Midbrain (tissue), 1 donor: ENCODE measurements around the gene ELSPBP1.
"Not testable (repeated sequence)": the region's sequence is repeated elsewhere in the genome, so short reads cannot be mapped to it uniquely, and the experiment has no call there.

Experiments
- DNase-seq: peaks from one replicate; lab custom pipeline; 2025; lab: John Stamatoyannopoulos, UW

The ELSPBP1 gene

GRCh38 chr19:47994209-47994802 lies at the start of gene ELSPBP1:
Gene ELSPBP1 (plus strand): TSS chr19:47994632. CDS start chr19:48008668, 14,036 bp downstream.
- no peak for DNase-seq

- DNase-seq, result not testable (repeated sequence)
Observed at GRCh38 chr19:47949852-47950521, 44.4 kb upstream of the ELSPBP1 start.

GRCh38 chr19:47952132-47952531 lies 42.3 kb upstream of the ELSPBP1 start:
- not testable (repeated sequence) for DNase-seq

- DNase-seq, result not testable (repeated sequence)
Observed at GRCh38 chr19:47955936-47956335, 38.5 kb upstream of the ELSPBP1 start.

GRCh38 chr19:47973529-47973928 lies 20.9 kb upstream of the ELSPBP1 start:
- DNase-seq, result no peak

GRCh38 chr19:47991191-47991808 lies 3.1 kb upstream of the ELSPBP1 start:
- DNase-seq, result no peak

- no peak for DNase-seq
Observed at GRCh38 chr19:47992070-47992469, 2.4 kb upstream of the ELSPBP1 start, which contains the start of gene BSPH1. Gene BSPH1 (minus strand): TSS chr19:47992170. CDS start chr19:47992081, 89 bp downstream.

GRCh38 chr19:47996230-47996727 lies 1.8 kb downstream of the ELSPBP1 start:
- DNase-seq, result no peak

- no peak for DNase-seq
Observed at GRCh38 chr19:47998800-47999199, 4.4 kb downstream of the ELSPBP1 start.

- DNase-seq, result no peak
Observed at GRCh38 chr19:48000846-48001245, 6.4 kb downstream of the ELSPBP1 start.

- no peak for DNase-seq
Observed at GRCh38 chr19:48004236-48004635, 9.8 kb downstream of the ELSPBP1 start.

- no peak for DNase-seq
Observed at GRCh38 chr19:48006762-48007161, 12.3 kb downstream of the ELSPBP1 start.

GRCh38 chr19:48010932-48011758 lies 16.7 kb downstream of the ELSPBP1 start:
- no peak for DNase-seq

GRCh38 chr19:48020686-48021085 lies 26.3 kb downstream of the ELSPBP1 start:
- DNase-seq, result no peak

- no peak for DNase-seq
Observed at GRCh38 chr19:48023011-48023410, 28.6 kb downstream of the ELSPBP1 start.

GRCh38 chr19:48023518-48023917 lies 29.1 kb downstream of the ELSPBP1 start:
- no peak for DNase-seq

GRCh38 chr19:48025480-48025879 lies 31.0 kb downstream of the ELSPBP1 start:
- no peak for DNase-seq

GRCh38 chr19:48029431-48029830 lies 35.0 kb downstream of the ELSPBP1 start:
- no peak for DNase-seq

- DNase-seq, result no peak
Observed at GRCh38 chr19:48030073-48030472, 35.6 kb downstream of the ELSPBP1 start.

- no peak for DNase-seq
Observed at GRCh38 chr19:48033604-48034003, 39.2 kb downstream of the ELSPBP1 start.

GRCh38 chr19:48036765-48037164 lies 42.3 kb downstream of the ELSPBP1 start:
- DNase-seq, result no peak
